HepG2 (cell line): ENCODE measurements around the gene G6PC3. TPM values are rescaled to one million over a fixed set of nuclear protein-coding genes. Genes with fewer than 3 reads are reported as not detected.

ENCODE experiments used
- ARNT ChIP-seq: fragments of 450-650 bp; IDR thresholded peaks from 2 replicates; pipeline ENCODE4 v1.6.1; 2017
- ERF ChIP-seq: IDR thresholded peaks from 2 replicates; pipeline ENCODE4 v1.6.1; 2018; ENCODE audit warnings: missing biosample characterization, missing genetic modification reagents
- EZH2 ChIP-seq: conservative IDR thresholded peaks from 2 replicates; pipeline ENCODE4 v1.6.1; 2012; ENCODE audit warnings: mild to moderate bottlenecking, low read depth, low read length, moderate library complexity
- HDAC1 ChIP-seq: sonication (generic); formaldehyde crosslinking; IDR thresholded peaks from 2 replicates; pipeline ENCODE4 v1.5.1; 2020; ENCODE audit warnings: mild to moderate bottlenecking, missing genetic modification reagents
- HNRNPUL1 ChIP-seq: fragments of 200-400 bp; formaldehyde crosslinking; IDR thresholded peaks from 2 replicates; pipeline ENCODE4 v1.6.1; 2017; ENCODE audit warnings: low read depth, mild to moderate bottlenecking, low read length, moderate library complexity
- JUN ChIP-seq: sonication (generic); formaldehyde crosslinking; IDR thresholded peaks from 2 replicates; pipeline ENCODE4 v1.4.0; 2020; ENCODE audit warnings: mild to moderate bottlenecking, missing genetic modification reagents
- MLLT10 ChIP-seq: sonication (generic); formaldehyde crosslinking; IDR thresholded peaks from 2 replicates; pipeline ENCODE4 v1.4.0; 2020; ENCODE audit warnings: missing genetic modification reagents
- NCOA2 ChIP-seq: sonication (generic); formaldehyde crosslinking; IDR thresholded peaks from 2 replicates; pipeline ENCODE4 v1.8.0; 2022; ENCODE audit warnings: inconsistent platforms
- NONO ChIP-seq, 2 experiments: fragments of 450-650 bp in 1 of 2; sonication (generic) in 1 of 2; formaldehyde crosslinking in 1 of 2; IDR thresholded peaks in 1 of 2; conservative IDR thresholded peaks in 1 of 2; 2 replicates each; pipeline versions ENCODE4 v1.6.1 to v1.8.0; 2017 to 2022; ENCODE audit warnings: mild to moderate bottlenecking in 1 of 2, missing genetic modification reagents in 1 of 2, moderate library complexity in 1 of 2
- NR2F1 ChIP-seq, 2 experiments: fragments of 450-650 bp in 1 of 2; formaldehyde crosslinking in 1 of 2; IDR thresholded peaks; 2 replicates each; pipeline versions ENCODE4 v1.5.0 to v1.6.1; 2016 to 2020; ENCODE audit warnings: mild to moderate bottlenecking in 1 of 2, missing compliant biosample characterization in 1 of 2, missing genetic modification reagents in 1 of 2, moderate library complexity in 1 of 2
- REXO4 ChIP-seq: sonication (generic); formaldehyde crosslinking; IDR thresholded peaks from 2 replicates; pipeline ENCODE4 v1.8.0; 2022; ENCODE audit warnings: missing genetic modification reagents, mild to moderate bottlenecking, borderline replicate concordance
- TBX2 ChIP-seq: sonication (generic); formaldehyde crosslinking; IDR thresholded peaks from 2 replicates; pipeline ENCODE4 v1.5.0; 2020; ENCODE audit warnings: missing genetic modification reagents, mild to moderate bottlenecking, borderline replicate concordance
- TOPORS ChIP-seq: sonication (generic); formaldehyde crosslinking; IDR thresholded peaks from 2 replicates; pipeline ENCODE4 v1.8.0; 2023; ENCODE audit warnings: mild to moderate bottlenecking, missing genetic modification reagents
- ZMYM2 ChIP-seq: sonication (generic); formaldehyde crosslinking; IDR thresholded peaks from 2 replicates; pipeline ENCODE4 v1.8.0; 2022; ENCODE audit warnings: mild to moderate bottlenecking, missing genetic modification reagents
- ZNF333 ChIP-seq: sonication (generic); formaldehyde crosslinking; IDR thresholded peaks from 2 replicates; pipeline ENCODE4 v1.4.0; 2020; ENCODE audit warnings: mild to moderate bottlenecking, missing genetic modification reagents, borderline replicate concordance
- ZNF547 ChIP-seq: sonication (generic); formaldehyde crosslinking; IDR thresholded peaks from 2 replicates; pipeline ENCODE4 v1.5.1; 2020; ENCODE audit warnings: mild to moderate bottlenecking, missing genetic modification reagents
- ZNF619 ChIP-seq: sonication (generic); formaldehyde crosslinking; IDR thresholded peaks from 2 replicates; pipeline ENCODE4 v1.4.0; 2020; ENCODE audit warnings: mild to moderate bottlenecking, missing genetic modification reagents
- ZNF75D ChIP-seq: sonication (generic); formaldehyde crosslinking; IDR thresholded peaks from 2 replicates; pipeline ENCODE4 v1.8.1; 2023; ENCODE audit warnings: missing genetic modification reagents, mild to moderate bottlenecking, borderline replicate concordance
- polyA plus RNA-seq, 8 experiments: library from polyadenylated mRNA; depleted of rRNA in 3 of 8; stranded (reverse) in 7 of 8; unstranded in 1 of 8; fragments of >200 nt; fragmentation: Illumina TruSeq in 4 of 8; extraction: Trizol in 4 of 8; gene quantifications; 2 replicates each; pipeline versions ENCODE4 v1.2.1 to v1.2.3, GENCODE V29; 2011 to 2016; ENCODE audit warnings: low read depth in 4 of 8, missing spikeins in 1 of 8, mixed read lengths in 1 of 8; ENCODE audit not compliant: insufficient read depth in 1 of 8
- total RNA-seq, 5 experiments: library from RNA; depleted of rRNA; stranded (reverse); fragments of >200 nt; fragmentation: Illumina TruSeq; extraction: Trizol; gene quantifications; 2 replicates each; pipeline ENCODE4 v1.2.3, GENCODE V29; 2016; ENCODE audit warnings: low read depth in 1 of 5
- TF ChIP-seq, protein P1 (sequence below): sonication (generic); formaldehyde crosslinking; IDR thresholded peaks from 2 replicates; pipeline ENCODE4 v1.4.0; 2020; ENCODE audit warnings: low read depth, missing genetic modification reagents
- TF ChIP-seq, protein P2 (sequence below): sonication (generic); formaldehyde crosslinking; IDR thresholded peaks from 2 replicates; pipeline ENCODE4 v1.5.0; 2020; ENCODE audit warnings: missing genetic modification reagents
- TF ChIP-seq, protein P3 (sequence below): sonication (generic); IDR thresholded peaks from 2 replicates; pipeline ENCODE4 v1.6.1; 2016; ENCODE audit warnings: low read depth, borderline replicate concordance
- TF ChIP-seq, protein P4 (sequence below): IDR thresholded peaks from 2 replicates; pipeline ENCODE4 v1.6.1; 2012; ENCODE audit warnings: inconsistent platforms

G6PC3 gene
- total and polyA plus RNA-seq, 2 of the 13 experiments (the other 11 are each of a cell fraction or from before 2014, with no cell fraction given): 38.5 to 75.8 TPM

DNA sequence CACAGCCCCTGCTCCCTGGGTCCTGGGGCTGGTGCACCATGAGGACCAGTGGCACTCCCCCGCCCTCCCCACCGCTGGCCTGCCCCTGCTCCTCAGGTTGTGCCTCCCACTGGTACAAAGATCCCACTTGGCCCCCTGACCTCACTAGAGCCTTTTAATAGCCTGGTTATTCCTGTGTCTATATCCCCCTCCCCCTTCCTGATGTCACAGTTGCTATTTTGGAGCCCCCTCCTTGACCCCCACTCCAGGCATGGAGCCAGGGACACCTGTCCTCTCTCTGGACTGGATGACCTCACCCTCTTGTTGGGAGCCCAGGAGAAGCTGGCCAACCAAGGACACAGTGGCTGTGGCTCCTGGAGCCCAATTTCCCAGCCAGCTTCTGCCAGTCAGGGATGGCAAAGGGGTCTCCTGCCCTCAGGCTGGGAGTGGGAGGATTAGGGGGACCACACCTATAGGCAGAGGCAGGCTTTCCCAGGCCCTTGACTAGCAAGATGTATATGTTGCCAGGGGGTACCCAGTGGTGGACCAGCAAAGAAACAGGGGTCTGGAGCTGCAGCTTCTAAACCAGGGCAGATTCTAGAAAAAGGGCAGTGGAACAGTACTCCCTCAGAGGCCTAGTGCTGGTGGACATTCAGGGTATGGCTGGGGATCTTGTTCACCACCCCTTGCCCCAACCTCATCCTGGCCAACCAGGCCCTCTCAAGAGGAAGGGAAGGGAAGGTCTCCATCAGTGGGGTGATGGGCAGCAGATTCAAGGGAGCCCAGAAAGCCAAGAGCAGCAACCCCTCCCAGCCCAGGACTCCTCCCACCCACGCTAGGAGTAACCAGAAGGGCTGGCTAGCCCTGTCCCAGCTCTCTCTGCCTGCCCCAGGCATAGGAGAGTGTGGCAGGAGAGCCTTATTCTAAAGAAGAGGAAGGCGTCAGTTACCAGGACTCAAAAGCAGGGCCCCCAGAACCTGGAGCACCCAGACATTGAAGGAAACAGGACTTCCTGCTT is 42.0 kb downstream of the G6PC3 start (continued):
- TF ChIP-seq, protein P1, sequence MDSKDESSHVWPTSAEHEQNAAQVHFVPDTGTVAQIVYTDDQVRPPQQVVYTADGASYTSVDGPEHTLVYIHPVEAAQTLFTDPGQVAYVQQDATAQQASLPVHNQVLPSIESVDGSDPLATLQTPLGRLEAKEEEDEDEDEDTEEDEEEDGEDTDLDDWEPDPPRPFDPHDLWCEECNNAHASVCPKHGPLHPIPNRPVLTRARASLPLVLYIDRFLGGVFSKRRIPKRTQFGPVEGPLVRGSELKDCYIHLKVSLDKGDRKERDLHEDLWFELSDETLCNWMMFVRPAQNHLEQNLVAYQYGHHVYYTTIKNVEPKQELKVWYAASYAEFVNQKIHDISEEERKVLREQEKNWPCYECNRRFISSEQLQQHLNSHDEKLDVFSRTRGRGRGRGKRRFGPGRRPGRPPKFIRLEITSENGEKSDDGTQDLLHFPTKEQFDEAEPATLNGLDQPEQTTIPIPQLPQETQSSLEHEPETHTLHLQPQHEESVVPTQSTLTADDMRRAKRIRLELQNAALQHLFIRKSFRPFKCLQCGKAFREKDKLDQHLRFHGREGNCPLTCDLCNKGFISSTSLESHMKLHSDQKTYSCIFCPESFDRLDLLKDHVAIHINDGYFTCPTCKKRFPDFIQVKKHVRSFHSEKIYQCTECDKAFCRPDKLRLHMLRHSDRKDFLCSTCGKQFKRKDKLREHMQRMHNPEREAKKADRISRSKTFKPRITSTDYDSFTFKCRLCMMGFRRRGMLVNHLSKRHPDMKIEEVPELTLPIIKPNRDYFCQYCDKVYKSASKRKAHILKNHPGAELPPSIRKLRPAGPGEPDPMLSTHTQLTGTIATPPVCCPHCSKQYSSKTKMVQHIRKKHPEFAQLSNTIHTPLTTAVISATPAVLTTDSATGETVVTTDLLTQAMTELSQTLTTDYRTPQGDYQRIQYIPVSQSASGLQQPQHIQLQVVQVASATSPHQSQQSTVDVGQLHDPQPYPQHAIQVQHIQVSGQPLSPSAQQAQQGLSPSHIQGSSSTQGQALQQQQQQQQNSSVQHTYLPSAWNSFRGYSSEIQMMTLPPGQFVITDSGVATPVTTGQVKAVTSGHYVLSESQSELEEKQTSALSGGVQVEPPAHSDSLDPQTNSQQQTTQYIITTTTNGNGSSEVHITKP (CRISPR knock-in tag): no peak
- TF ChIP-seq HDAC1 (CRISPR knock-in tag) (no peak), JUN (CRISPR knock-in tag) (peak; percentile 22; the same call in 1 of the 2 replicates), ZNF333 (CRISPR knock-in tag) (no peak), TOPORS (CRISPR knock-in tag) (no peak), ZNF547 (no peak), NONO (IDR thresholded peaks at IDR 0.05) (no peak), NONO (CRISPR knock-in tag; conservative IDR thresholded peaks at IDR 0.05) (0 out of 2 replicates have a peak, but pooled peaks have one; percentile 23), ZNF619 (CRISPR knock-in tag) (0 out of 2 replicates have a peak, but pooled peaks have one; percentile 75), ARNT (no peak), TBX2 (CRISPR knock-in tag) (peak; percentile 44; the same call in 1 of the 2 replicates), ZNF75D (no peak), ERF (CRISPR knock-in tag) (no peak), EZH2 (no peak), HNRNPUL1 (no peak), ZMYM2 (CRISPR knock-in tag) (no peak), NCOA2 (CRISPR knock-in tag) (no peak), NR2F1 (CRISPR knock-in tag; IDR thresholded peaks at IDR 0.05) (0 out of 4 replicates have a peak, but pooled peaks of 1 of the 2 experiments have one; percentile 29), MLLT10 (CRISPR knock-in tag) (no peak), REXO4 (CRISPR knock-in tag) (no peak)
- TF ChIP-seq, protein P2, sequence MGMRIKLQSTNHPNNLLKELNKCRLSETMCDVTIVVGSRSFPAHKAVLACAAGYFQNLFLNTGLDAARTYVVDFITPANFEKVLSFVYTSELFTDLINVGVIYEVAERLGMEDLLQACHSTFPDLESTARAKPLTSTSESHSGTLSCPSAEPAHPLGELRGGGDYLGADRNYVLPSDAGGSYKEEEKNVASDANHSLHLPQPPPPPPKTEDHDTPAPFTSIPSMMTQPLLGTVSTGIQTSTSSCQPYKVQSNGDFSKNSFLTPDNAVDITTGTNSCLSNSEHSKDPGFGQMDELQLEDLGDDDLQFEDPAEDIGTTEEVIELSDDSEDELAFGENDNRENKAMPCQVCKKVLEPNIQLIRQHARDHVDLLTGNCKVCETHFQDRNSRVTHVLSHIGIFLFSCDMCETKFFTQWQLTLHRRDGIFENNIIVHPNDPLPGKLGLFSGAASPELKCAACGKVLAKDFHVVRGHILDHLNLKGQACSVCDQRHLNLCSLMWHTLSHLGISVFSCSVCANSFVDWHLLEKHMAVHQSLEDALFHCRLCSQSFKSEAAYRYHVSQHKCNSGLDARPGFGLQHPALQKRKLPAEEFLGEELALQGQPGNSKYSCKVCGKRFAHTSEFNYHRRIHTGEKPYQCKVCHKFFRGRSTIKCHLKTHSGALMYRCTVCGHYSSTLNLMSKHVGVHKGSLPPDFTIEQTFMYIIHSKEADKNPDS (CRISPR knock-in tag): no peak
- TF ChIP-seq, protein P3, sequence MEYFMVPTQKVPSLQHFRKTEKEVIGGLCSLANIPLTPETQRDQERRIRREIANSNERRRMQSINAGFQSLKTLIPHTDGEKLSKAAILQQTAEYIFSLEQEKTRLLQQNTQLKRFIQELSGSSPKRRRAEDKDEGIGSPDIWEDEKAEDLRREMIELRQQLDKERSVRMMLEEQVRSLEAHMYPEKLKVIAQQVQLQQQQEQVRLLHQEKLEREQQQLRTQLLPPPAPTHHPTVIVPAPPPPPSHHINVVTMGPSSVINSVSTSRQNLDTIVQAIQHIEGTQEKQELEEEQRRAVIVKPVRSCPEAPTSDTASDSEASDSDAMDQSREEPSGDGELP: peak; percentile 13; the same call in 1 of the 2 replicates
- TF ChIP-seq, protein P4, sequence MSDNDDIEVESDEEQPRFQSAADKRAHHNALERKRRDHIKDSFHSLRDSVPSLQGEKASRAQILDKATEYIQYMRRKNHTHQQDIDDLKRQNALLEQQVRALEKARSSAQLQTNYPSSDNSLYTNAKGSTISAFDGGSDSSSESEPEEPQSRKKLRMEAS: peak; percentile 16; the same call in 1 of the 2 replicates
